PC-9 (cell line): ENCODE results near the gene RAB26. TPM values are rescaled to one million over a fixed set of nuclear protein-coding genes. Genes with fewer than 3 reads are reported as not detected.

Source experiments
- BruUV-seq: library from RNA; stranded (reverse); fragments of 400-500 nt; replicated peaks from 2 replicates; lab custom pipeline; 2021; lab: Mats Ljungman, UMichigan
- CTCF ChIA-PET: fragments of 300-600 bp; sonication (Branson Sonifier 250); formaldehyde crosslinking; loops from one replicate; lab custom pipeline; 2022; ENCODE audit warnings: antibody characterized with exemption; lab: Charles Lee
- POLR2A ChIA-PET: fragments of 300-600 bp; sonication (Branson Sonifier 250); formaldehyde crosslinking; loops from one replicate; lab custom pipeline; 2022; ENCODE audit warnings: antibody characterized with exemption; ENCODE audit not compliant: unreplicated experiment; lab: Charles Lee
- DNase-seq, 2 experiments: peaks; one replicate each; pipeline versions ENCODE4 v3.0.0 to v3.0.0-alpha.2; 2015 to 2022; ENCODE audit warnings: mixed read lengths in 1 of 2
- H2AFZ ChIP-seq: fragments of 200-600 bp; sonication (generic); 2 replicates; pipeline ENCODE4 v1.8.1; 2017; ENCODE audit warnings: antibody characterized with exemption
- H3F3A ChIP-seq: fragments of 200-600 bp; sonication (generic); 2 replicates; pipeline ENCODE4 v1.8.1; 2017; ENCODE audit warnings: antibody characterized with exemption, mild to moderate bottlenecking, low read depth; ENCODE audit not compliant: insufficient read depth
- H3K27ac ChIP-seq: fragments of 200-600 bp; sonication (generic); 2 replicates; pipeline ENCODE4 v1.6.1; 2016; ENCODE audit warnings: mixed run types
- H3K27me3 ChIP-seq: fragments of 200-600 bp; sonication (generic); 2 replicates; pipeline ENCODE4 v1.6.1; 2016; ENCODE audit warnings: low read depth, mixed run types; ENCODE audit not compliant: insufficient read depth
- H3K36me3 ChIP-seq: fragments of 200-600 bp; sonication (generic); 2 replicates; pipeline ENCODE4 v1.6.1; 2016; ENCODE audit warnings: low read depth, mixed run types
- H3K4me1 ChIP-seq: fragments of 200-600 bp; sonication (generic); replicated peaks from 2 replicates; pipeline ENCODE4 v1.6.1; 2016; ENCODE audit warnings: mixed run types; ENCODE audit not compliant: insufficient read depth
- H3K4me2 ChIP-seq: fragments of 200-600 bp; sonication (generic); 2 replicates; pipeline ENCODE4 v1.6.1; 2017; ENCODE audit warnings: mixed run types
- H3K4me3 ChIP-seq: fragments of 200-600 bp; sonication (generic); 2 replicates; pipeline ENCODE4 v1.6.1; 2016; ENCODE audit warnings: mixed run types
- H3K79me2 ChIP-seq: fragments of 200-600 bp; sonication (generic); 2 replicates; pipeline ENCODE4 v1.6.1; 2017; ENCODE audit warnings: low read depth, mixed run types
- H3K9me2 ChIP-seq: fragments of 200-600 bp; sonication (generic); 2 replicates; pipeline ENCODE4 v1.8.1; 2017; ENCODE audit warnings: mild to moderate bottlenecking; ENCODE audit not compliant: insufficient read depth
- H3K9me3 ChIP-seq: fragments of 200-600 bp; sonication (generic); 2 replicates; pipeline ENCODE4 v1.8.1; 2016; ENCODE audit warnings: low read depth; ENCODE audit not compliant: insufficient read depth
- H4K20me1 ChIP-seq: fragments of 200-600 bp; sonication (generic); 2 replicates; pipeline ENCODE4 v1.8.1; 2017; ENCODE audit not compliant: insufficient read depth
- EZH2 ChIP-seq: fragments of 200-600 bp; sonication (generic); IDR thresholded peaks from 2 replicates; pipeline ENCODE4 v1.8.0; 2017; ENCODE audit warnings: antibody characterized with exemption, low read depth
- intact Hi-C: fragments of 100-400 bp; cut with micrococcal nuclease; formaldehyde crosslinking; loops from one replicate; pipeline ENCODE4 v1.10.0; 2022; ENCODE audit not compliant: unreplicated experiment
- total RNA-seq: library from RNA; stranded (reverse); gene quantifications from 2 replicates; pipeline ENCODE4 v1.2.3, GENCODE V29; 2021
- TF ChIP-seq, protein P1 (sequence below): fragments of 200-600 bp; sonication (generic); conservative IDR thresholded peaks from 2 replicates; pipeline ENCODE4 v1.6.1; 2017; ENCODE audit warnings: mixed run types, antibody characterized with exemption, mild to moderate bottlenecking, moderate library complexity

The RAB26 gene
- total RNA-seq, 1 experiment from 2014 or later: 31.3 TPM

- peaks cover 30% of the 10 kb centered on the region for H3K4me1 ChIP-seq
- TF ChIP-seq, protein P1, sequence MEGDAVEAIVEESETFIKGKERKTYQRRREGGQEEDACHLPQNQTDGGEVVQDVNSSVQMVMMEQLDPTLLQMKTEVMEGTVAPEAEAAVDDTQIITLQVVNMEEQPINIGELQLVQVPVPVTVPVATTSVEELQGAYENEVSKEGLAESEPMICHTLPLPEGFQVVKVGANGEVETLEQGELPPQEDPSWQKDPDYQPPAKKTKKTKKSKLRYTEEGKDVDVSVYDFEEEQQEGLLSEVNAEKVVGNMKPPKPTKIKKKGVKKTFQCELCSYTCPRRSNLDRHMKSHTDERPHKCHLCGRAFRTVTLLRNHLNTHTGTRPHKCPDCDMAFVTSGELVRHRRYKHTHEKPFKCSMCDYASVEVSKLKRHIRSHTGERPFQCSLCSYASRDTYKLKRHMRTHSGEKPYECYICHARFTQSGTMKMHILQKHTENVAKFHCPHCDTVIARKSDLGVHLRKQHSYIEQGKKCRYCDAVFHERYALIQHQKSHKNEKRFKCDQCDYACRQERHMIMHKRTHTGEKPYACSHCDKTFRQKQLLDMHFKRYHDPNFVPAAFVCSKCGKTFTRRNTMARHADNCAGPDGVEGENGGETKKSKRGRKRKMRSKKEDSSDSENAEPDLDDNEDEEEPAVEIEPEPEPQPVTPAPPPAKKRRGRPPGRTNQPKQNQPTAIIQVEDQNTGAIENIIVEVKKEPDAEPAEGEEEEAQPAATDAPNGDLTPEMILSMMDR: no peak
- no peak for TF ChIP-seq EZH2
- H4K20me1 ChIP-seq: peaks cover 75% of the 10 kb centered on the region
- peak in 1 of 2 experiments; percentile 49 for DNase-seq
- no peak overlapping the region for H3K27ac ChIP-seq
- CTCF ChIA-PET: no interaction called here
- intact Hi-C loops: no loop called here
- H3K36me3 ChIP-seq: peaks cover 23% of the 10 kb centered on the region
- POLR2A ChIA-PET: no interaction called here
- H3K79me2 ChIP-seq: peaks cover 88% of the 10 kb centered on the region
- no peaks in the 10 kb centered on the region for H3K9me2 ChIP-seq
- no peaks in the 10 kb centered on the region for H3K9me3 ChIP-seq
- H3K4me3 ChIP-seq: peak overlapping the region; percentile 73; the same call in 1 of the 2 replicates
- peak overlapping the region; percentile 83 for H3K4me2 ChIP-seq
- H2AFZ ChIP-seq: no peak overlapping the region
- H3K27me3 ChIP-seq: no peaks in the 10 kb centered on the region
- H3F3A ChIP-seq: peaks cover 37% of the 10 kb centered on the region
- no TSS peak for BruUV-seq
These were observed 9.2 kb downstream of the RAB26 start for GRCh38 chr16:2157480-2158261.

- Histone ChIP-seq H2AFZ (no peak overlapping the region), H3F3A (peaks cover 37% of the 10 kb centered on the region), H3K27ac (no peak overlapping the region), H4K20me1 (peaks cover 73% of the 10 kb centered on the region), H3K4me2 (no peak overlapping the region), H3K4me1 (peaks cover 35% of the 10 kb centered on the region), H3K9me3 (no peaks in the 10 kb centered on the region), H3K36me3 (peaks cover 17% of the 10 kb centered on the region), H3K27me3 (no peaks in the 10 kb centered on the region), H3K9me2 (no peaks in the 10 kb centered on the region), H3K79me2 (peaks cover 83% of the 10 kb centered on the region), H3K4me3 (no peak overlapping the region)
- no peak for DNase-seq
- BruUV-seq: no TSS peak
- TF ChIP-seq, protein P1: no peak
- POLR2A ChIA-PET: no interaction called here
- intact Hi-C loops: no loop called here
- CTCF ChIA-PET: no interaction called here
These were observed 9.8 kb downstream of the RAB26 start for GRCh38 chr16:2158262-2158638.

- peaks cover 71% of the 10 kb centered on the region for H4K20me1 ChIP-seq
- no peak overlapping the region for H3K4me2 ChIP-seq
- TF ChIP-seq, protein P1: no peak
- TF ChIP-seq EZH2: no peak
- H3K9me2 ChIP-seq: no peaks in the 10 kb centered on the region
- H3K4me3 ChIP-seq: no peak overlapping the region
- no TSS peak for BruUV-seq
- H3K27me3 ChIP-seq: no peaks in the 10 kb centered on the region
- no peak overlapping the region for H3K27ac ChIP-seq
- peak in 1 of 2 experiments; percentile 72 for DNase-seq
- intact Hi-C loops: no loop called here
- no peaks in the 10 kb centered on the region for H3K9me3 ChIP-seq
- CTCF ChIA-PET: interaction anchor here (0.6 kb wide), 4 partner anchors 92 to 177 kb away, joined by 3 to 13 read pairs (median 6); partner anchors contain the start of gene ECI1
- POLR2A ChIA-PET: no interaction called here
- peaks cover 80% of the 10 kb centered on the region for H3K79me2 ChIP-seq
- H3K36me3 ChIP-seq: peaks cover 7% of the 10 kb centered on the region
- H3F3A ChIP-seq: peaks cover 34% of the 10 kb centered on the region
- H2AFZ ChIP-seq: no peak overlapping the region
- H3K4me1 ChIP-seq: peaks cover 45% of the 10 kb centered on the region
These were observed 10.9 kb downstream of the RAB26 start for GRCh38 chr16:2159175-2159838.
